ENCODE measurements around the gene IGSF6. TPM values are rescaled to one million over a fixed set of nuclear protein-coding genes. Genes with fewer than 3 reads are reported as not detected.

Gene IGSF6
- total and polyA plus RNA-seq, 2 of the 13 experiments (the other 11 are each of a cell fraction or from before 2014, with no cell fraction given): not detected

DNA sequence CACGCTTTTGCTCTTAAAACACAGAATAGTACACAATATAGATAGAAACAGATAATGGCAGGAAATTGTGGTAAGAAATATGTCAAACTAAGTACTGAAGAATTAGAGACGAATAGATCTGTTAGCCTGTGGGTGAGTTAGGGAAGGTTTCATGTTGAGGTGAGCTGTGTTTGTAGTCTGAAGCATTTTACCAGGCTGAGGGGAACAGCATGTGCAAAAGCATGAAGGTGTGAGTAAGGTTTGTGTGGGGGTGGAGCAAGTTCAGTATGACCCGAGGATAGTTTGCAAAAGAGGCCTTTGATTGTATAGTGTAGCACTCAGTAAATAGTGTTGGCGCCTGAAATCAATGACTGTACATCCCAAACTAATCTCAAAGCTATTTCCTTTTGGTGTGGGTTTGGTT lies 13.8 kb downstream of the IGSF6 start:
- peak; percentile 93 for ATAC-seq
- intact Hi-C loops (cut with micrococcal nuclease; ENCODE audit: unreplicated experiment): loop anchor here (1.0 kb wide), 1 partner anchor 38 kb away; no protein-coding TSS in a partner anchor
- Histone ChIP-seq H3K27ac (ENCODE audit: extremely low read length, insufficient read depth, low read length) (no peak overlapping the region), H3K4me3 (replicated peaks in 1 of 3; ENCODE audit: insufficient read depth in 1 of 3, low read depth in 2 of 3, low read length in 3 of 3) (no peak overlapping the region), H2AFZ (ENCODE audit: low read length) (no peak overlapping the region), H3K79me2 (ENCODE audit: insufficient read depth, low read length) (no peaks in the 10 kb centered on the region), H3K27me3 (ENCODE audit: control insufficient read depth in 1 of 2, insufficient read depth in 2 of 2, low read length in 2 of 2) (no peaks in the 10 kb centered on the region), H3K9me3 (ENCODE audit: low read length) (no peaks in the 10 kb centered on the region), H4K20me1 (ENCODE audit: insufficient read depth, low read length) (peaks cover 9% of the 10 kb centered on the region), H3K36me3 (replicated peaks in 1 of 2; ENCODE audit: control insufficient read depth in 1 of 2, insufficient read depth in 2 of 2, low read length in 2 of 2) (0 out of 5 replicates have a peak, but pooled peaks cover 0 to 5% of the 10 kb centered on the region in 2 experiments), H3K4me1 (ENCODE audit: insufficient read depth, low read length) (peaks cover 29% of the 10 kb centered on the region), H3K4me2 (ENCODE audit: low read depth, low read length) (no peak overlapping the region), H3K9ac (ENCODE audit: insufficient read depth, low read depth, low read length) (no peak overlapping the region)
- ChIA-PET POLR2A (interaction anchor here (0.9 to 1.5 kb wide), 5 partner anchors 9 to 118 kb away, joined by 3 to 4 read pairs (median 3); partner anchors contain the start of gene METTL9), CTCF (ENCODE audit: low intra/inter-chr PET ratio, low total read pairs) (interaction anchor here (3.7 kb wide), 1 partner anchor 56 kb away, joined by 40 read pairs; no protein-coding TSS in a partner anchor)
- WGBS (ENCODE audit: low lambda C conversion rate): 37% methylated on average over 4 of the region's 4 CpGs
- TSS peak; percentile 7 for BruUV-seq (replicated peaks)
- DNase-seq (ENCODE audit: low spot score): peak; percentile 91
- FAIRE-seq: peak; percentile 48
- in situ Hi-C loops (cut with HindIII; ENCODE audit: extremely low pct_ligation_motif_present, low pct_unique_long_range_greater_than_20kb): loop anchor here (5.0 kb wide), 1 partner anchor 36 kb away; no protein-coding TSS in a partner anchor
- TF ChIP-seq, protein P1, sequence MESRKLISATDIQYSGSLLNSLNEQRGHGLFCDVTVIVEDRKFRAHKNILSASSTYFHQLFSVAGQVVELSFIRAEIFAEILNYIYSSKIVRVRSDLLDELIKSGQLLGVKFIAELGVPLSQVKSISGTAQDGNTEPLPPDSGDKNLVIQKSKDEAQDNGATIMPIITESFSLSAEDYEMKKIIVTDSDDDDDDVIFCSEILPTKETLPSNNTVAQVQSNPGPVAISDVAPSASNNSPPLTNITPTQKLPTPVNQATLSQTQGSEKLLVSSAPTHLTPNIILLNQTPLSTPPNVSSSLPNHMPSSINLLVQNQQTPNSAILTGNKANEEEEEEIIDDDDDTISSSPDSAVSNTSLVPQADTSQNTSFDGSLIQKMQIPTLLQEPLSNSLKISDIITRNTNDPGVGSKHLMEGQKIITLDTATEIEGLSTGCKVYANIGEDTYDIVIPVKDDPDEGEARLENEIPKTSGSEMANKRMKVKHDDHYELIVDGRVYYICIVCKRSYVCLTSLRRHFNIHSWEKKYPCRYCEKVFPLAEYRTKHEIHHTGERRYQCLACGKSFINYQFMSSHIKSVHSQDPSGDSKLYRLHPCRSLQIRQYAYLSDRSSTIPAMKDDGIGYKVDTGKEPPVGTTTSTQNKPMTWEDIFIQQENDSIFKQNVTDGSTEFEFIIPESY (CRISPR knock-in tag; IDR thresholded peaks at IDR 0.05): peak; percentile 82
- TF ChIP-seq ZUFSP (CRISPR knock-in tag; IDR thresholded peaks at IDR 0.05; ENCODE audit: borderline replicate concordance): no peak
- peak; percentile 61 for TF ChIP-seq KDM6A (CRISPR knock-in tag; IDR thresholded peaks at IDR 0.05; ENCODE audit: low read depth)
- TF ChIP-seq GZF1 (CRISPR knock-in tag; IDR thresholded peaks at IDR 0.05): no peak
- TF ChIP-seq SIX1 (CRISPR knock-in tag; IDR thresholded peaks at IDR 0.05; ENCODE audit: borderline replicate concordance): peak; percentile 80; the same call in 1 of the 2 replicates
- no peak for TF ChIP-seq SNRNP70 (IDR thresholded peaks at IDR 0.05; ENCODE audit: low read depth, low read length)
- TF ChIP-seq ZNF572 (CRISPR knock-in tag; IDR thresholded peaks at IDR 0.05): no peak
- TF ChIP-seq TCF12 (IDR thresholded peaks at IDR 0.05): no peak
- TF ChIP-seq TCF12 (CRISPR knock-in tag; IDR thresholded peaks at IDR 0.05): no peak
- TF ChIP-seq, protein P2, sequence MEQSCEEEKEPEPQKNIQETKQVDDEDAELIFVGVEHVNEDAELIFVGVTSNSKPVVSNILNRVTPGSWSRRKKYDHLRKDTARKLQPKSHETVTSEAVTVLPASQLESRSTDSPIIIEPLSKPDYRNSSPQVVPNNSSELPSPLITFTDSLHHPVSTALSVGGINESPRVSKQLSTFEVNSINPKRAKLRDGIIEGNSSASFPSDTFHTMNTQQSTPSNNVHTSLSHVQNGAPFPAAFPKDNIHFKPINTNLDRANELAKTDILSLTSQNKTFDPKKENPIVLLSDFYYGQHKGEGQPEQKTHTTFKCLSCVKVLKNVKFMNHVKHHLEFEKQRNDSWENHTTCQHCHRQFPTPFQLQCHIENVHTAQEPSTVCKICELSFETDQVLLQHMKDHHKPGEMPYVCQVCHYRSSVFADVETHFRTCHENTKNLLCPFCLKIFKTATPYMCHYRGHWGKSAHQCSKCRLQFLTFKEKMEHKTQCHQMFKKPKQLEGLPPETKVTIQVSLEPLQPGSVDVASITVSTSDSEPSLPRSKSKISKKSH (CRISPR knock-in tag; IDR thresholded peaks at IDR 0.05; ENCODE audit: borderline replicate concordance): no peak
- TF ChIP-seq ZFAT (CRISPR knock-in tag; conservative IDR thresholded peaks at IDR 0.05): no peak
- TF ChIP-seq, protein P3, sequence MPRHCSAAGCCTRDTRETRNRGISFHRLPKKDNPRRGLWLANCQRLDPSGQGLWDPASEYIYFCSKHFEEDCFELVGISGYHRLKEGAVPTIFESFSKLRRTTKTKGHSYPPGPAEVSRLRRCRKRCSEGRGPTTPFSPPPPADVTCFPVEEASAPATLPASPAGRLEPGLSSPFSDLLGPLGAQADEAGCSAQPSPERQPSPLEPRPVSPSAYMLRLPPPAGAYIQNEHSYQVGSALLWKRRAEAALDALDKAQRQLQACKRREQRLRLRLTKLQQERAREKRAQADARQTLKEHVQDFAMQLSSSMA (CRISPR knock-in tag; IDR thresholded peaks at IDR 0.05): no peak
- TF ChIP-seq REPIN1 (CRISPR knock-in tag; IDR thresholded peaks at IDR 0.05; ENCODE audit: borderline replicate concordance, low read depth): no peak
- 0 out of 4 replicates have a peak, but pooled peaks of 1 of the 2 experiments have one; percentile 47 for TF ChIP-seq NR2F1 (CRISPR knock-in tag; IDR thresholded peaks at IDR 0.05)
- TF ChIP-seq ZXDC (CRISPR knock-in tag; IDR thresholded peaks at IDR 0.05): no peak
- TF ChIP-seq FOXA3 (CRISPR knock-in tag; IDR thresholded peaks at IDR 0.05): peak; percentile 92
